Cerebellar cortex (tissue), 1 donor: ENCODE data around the gene GNPAT.

ENCODE experiments used
- DNase-seq: peaks from one replicate; pipeline ENCODE4 v3.0.0-alpha.2; 2015; ENCODE audit warnings: low spot score

GNPAT gene

GRCh38 chr1:231213831-231214573 is 27.0 kb upstream of the GNPAT start:
- DNase-seq, result no peak

- peak; percentile 21 for DNase-seq
These were observed 25.9 kb upstream of the GNPAT start for GRCh38 chr1:231214918-231215680.

GRCh38 chr1:231215681-231216385 is 25.2 kb upstream of the GNPAT start:
- DNase-seq, result peak; percentile 14

GRCh38 chr1:231216498-231216897 is 24.5 kb upstream of the GNPAT start:
- DNase-seq, result no peak

- no peak for DNase-seq
These were observed 24.0 kb upstream of the GNPAT start for GRCh38 chr1:231217056-231217455.

GRCh38 chr1:231218078-231218477 is 22.9 kb upstream of the GNPAT start:
- DNase-seq, result no peak

- no peak for DNase-seq
These were observed 21.3 kb upstream of the GNPAT start for GRCh38 chr1:231219422-231220401.

GRCh38 chr1:231220801-231221200 is 20.2 kb upstream of the GNPAT start:
- no peak for DNase-seq

GRCh38 chr1:231226156-231226555 is 14.9 kb upstream of the GNPAT start:
- no peak for DNase-seq

GRCh38 chr1:231231511-231231910 is 9.5 kb upstream of the GNPAT start:
- DNase-seq, result no peak

- DNase-seq, result no peak
These were observed 7.9 kb upstream of the GNPAT start for GRCh38 chr1:231232870-231233734.

GRCh38 chr1:231233735-231234417 is 7.1 kb upstream of the GNPAT start:
- no peak for DNase-seq

- no peak for DNase-seq
These were observed 6.5 kb upstream of the GNPAT start for GRCh38 chr1:231234506-231234905.

- no peak for DNase-seq
These were observed 5.3 kb upstream of the GNPAT start for GRCh38 chr1:231235526-231236207.

- DNase-seq, result no peak
These were observed 4.8 kb upstream of the GNPAT start for GRCh38 chr1:231236208-231236591.

GRCh38 chr1:231236938-231237337 is 4.1 kb upstream of the GNPAT start:
- no peak for DNase-seq

GRCh38 chr1:231238298-231238697 is 2.7 kb upstream of the GNPAT start:
- DNase-seq, result no peak

- DNase-seq, result no peak
These were observed 505 bp upstream of the GNPAT start for GRCh38 chr1:231240531-231240882.

- peak; percentile 25 for DNase-seq
These were observed 738 bp downstream of the GNPAT start for GRCh38 chr1:231241750-231242149.
